Activated CD4-positive, alpha-beta memory T cell treated with anti-CD3 and anti-CD28 coated beads for 36 hours (primary cell): Measurements from ENCODE around the gene RMC1. TPM values are rescaled to one million over a fixed set of nuclear protein-coding genes. Genes with fewer than 3 reads are reported as not detected.

Experiments
- CTCF ChIA-PET: fragments of 350-600 bp; sonication (Branson Sonifier 250); formaldehyde crosslinking; loops from one replicate; lab custom pipeline; 2021; ENCODE audit warnings: antibody characterized with exemption, inconsistent platforms; lab: Charles Lee
- POLR2A ChIA-PET: fragments of 350-600 bp; sonication (Branson Sonifier 250); formaldehyde crosslinking; loops from one replicate; lab custom pipeline; 2021; ENCODE audit warnings: antibody characterized with exemption; lab: Charles Lee
- DNase-seq: peaks from one replicate; pipeline ENCODE4 v3.0.0-alpha.2; 2020
- H3K27ac Mint-ChIP-seq: one replicate; pipeline ENCODE4 v1.8.0; 2021; ENCODE audit warnings: mixed read lengths
- H3K27me3 Mint-ChIP-seq: one replicate; pipeline ENCODE4 v1.8.0; 2021; ENCODE audit warnings: mixed read lengths
- H3K36me3 Mint-ChIP-seq: one replicate; pipeline ENCODE4 v1.8.0; 2021; ENCODE audit warnings: mixed read lengths
- H3K4me1 Mint-ChIP-seq: one replicate; pipeline ENCODE4 v1.8.0; 2021; ENCODE audit warnings: low read depth, mixed read lengths
- H3K4me3 Mint-ChIP-seq: one replicate; pipeline ENCODE4 v1.8.0; 2021; ENCODE audit warnings: mild to moderate bottlenecking, mixed read lengths
- H3K9me3 Mint-ChIP-seq: one replicate; pipeline ENCODE4 v1.8.0; 2021; ENCODE audit warnings: mixed read lengths
- intact Hi-C: fragments of 100-400 bp; cut with micrococcal nuclease; formaldehyde crosslinking; loops from one replicate; pipeline ENCODE4 v1.15.1; 2023
- total RNA-seq, 2 experiments: library from RNA; stranded (reverse); gene quantifications; one replicate each; pipeline ENCODE4 v1.2.3, GENCODE V29; 2021

The RMC1 gene
- total RNA-seq, 2 experiments from 2014 or later, result 47.6 to 48.6 TPM

- Mint-ChIP-seq H3K27me3 (no peaks in the 10 kb centered on the region), H3K9me3 (no peaks in the 10 kb centered on the region), H3K27ac (no peak overlapping the region), H3K36me3 (peaks cover 65% of the 10 kb centered on the region), H3K4me1 (peaks cover 8% of the 10 kb centered on the region), H3K4me3 (no peak overlapping the region)
- POLR2A ChIA-PET, result no interaction called here
- CTCF ChIA-PET, result interaction anchor here (2.2 kb wide), 1 partner anchor 24 kb away, joined by 6 read pairs; no protein-coding TSS in a partner anchor
- no peak for DNase-seq
- intact Hi-C loops, result no loop called here
These were observed 18.6 kb downstream of the RMC1 start for GRCh38 chr18:23521907-23522306.

- Mint-ChIP-seq H3K4me3 (no peak overlapping the region), H3K27ac (peak overlapping the region; percentile 70), H3K9me3 (no peaks in the 10 kb centered on the region), H3K4me1 (peaks cover 8% of the 10 kb centered on the region), H3K36me3 (peaks cover 61% of the 10 kb centered on the region), H3K27me3 (no peaks in the 10 kb centered on the region)
- intact Hi-C loops, result no loop called here
- CTCF ChIA-PET, result interaction anchor here (1.2 to 2.2 kb wide), 2 partner anchors 11 to 25 kb away, joined by 4 to 6 read pairs; no protein-coding TSS in a partner anchor
- POLR2A ChIA-PET, result interaction anchor here (0.9 to 1.0 kb wide), 2 partner anchors 62 kb away, joined by 3 to 4 read pairs; partner anchors contain the start of gene NPC1
- DNase-seq, result no peak
These were observed 20.3 kb downstream of the RMC1 start for GRCh38 chr18:23523429-23524212.

GRCh38 chr18:23524213-23524707, 20.9 kb downstream of the RMC1 start:
- CTCF ChIA-PET, result interaction anchor here (2.2 kb wide), 1 partner anchor 26 kb away, joined by 6 read pairs; no protein-coding TSS in a partner anchor
- POLR2A ChIA-PET, result interaction anchor here (1.0 kb wide), 1 partner anchor 62 kb away, joined by 3 read pairs; the partner anchor contains the start of gene NPC1
- no peaks in the 10 kb centered on the region for H3K27me3 Mint-ChIP-seq
- H3K4me3 Mint-ChIP-seq, result no peak overlapping the region
- H3K36me3 Mint-ChIP-seq, result peaks cover 62% of the 10 kb centered on the region
- no peak overlapping the region for H3K27ac Mint-ChIP-seq
- intact Hi-C loops, result no loop called here
- no peaks in the 10 kb centered on the region for H3K9me3 Mint-ChIP-seq
- H3K4me1 Mint-ChIP-seq, result peaks cover 14% of the 10 kb centered on the region
- no peak for DNase-seq

GRCh38 chr18:23526501-23527063, 23.3 kb downstream of the RMC1 start:
- no peaks in the 10 kb centered on the region for H3K27me3 Mint-ChIP-seq
- no peak overlapping the region for H3K4me3 Mint-ChIP-seq
- intact Hi-C loops, result no loop called here
- no peak for DNase-seq
- no peak overlapping the region for H3K27ac Mint-ChIP-seq
- CTCF ChIA-PET, result interaction anchor here (0.9 to 1.5 kb wide), 3 partner anchors 10 to 12 kb away, joined by 3 to 4 read pairs (median 4); no protein-coding TSS in a partner anchor
- H3K9me3 Mint-ChIP-seq, result no peaks in the 10 kb centered on the region
- POLR2A ChIA-PET, result no interaction called here
- H3K4me1 Mint-ChIP-seq, result peaks cover 25% of the 10 kb centered on the region
- H3K36me3 Mint-ChIP-seq, result peaks cover 63% of the 10 kb centered on the region

GRCh38 chr18:23528580-23529472, 25.5 kb downstream of the RMC1 start:
- H3K4me1 Mint-ChIP-seq, result peaks cover 20% of the 10 kb centered on the region
- intact Hi-C loops, result loop anchor here (1.0 kb wide), 1 partner anchor 25 kb away; no protein-coding TSS in a partner anchor
- no peaks in the 10 kb centered on the region for H3K27me3 Mint-ChIP-seq
- no peak overlapping the region for H3K4me3 Mint-ChIP-seq
- no peaks in the 10 kb centered on the region for H3K9me3 Mint-ChIP-seq
- peak overlapping the region; percentile 74 for H3K27ac Mint-ChIP-seq
- no peak for DNase-seq
- ChIA-PET POLR2A (interaction anchor here (1.5 kb wide), 1 partner anchor 12 kb away, joined by 3 read pairs; no protein-coding TSS in a partner anchor), CTCF (interaction anchor here (1.5 kb wide), 1 partner anchor 13 kb away, joined by 5 read pairs; no protein-coding TSS in a partner anchor)
- peaks cover 60% of the 10 kb centered on the region for H3K36me3 Mint-ChIP-seq

GRCh38 chr18:23529604-23530003, 26.3 kb downstream of the RMC1 start:
- ChIA-PET POLR2A (interaction anchor here (1.5 kb wide), 1 partner anchor 11 kb away, joined by 3 read pairs; no protein-coding TSS in a partner anchor), CTCF (interaction anchor here (1.5 kb wide), 1 partner anchor 14 kb away, joined by 5 read pairs; no protein-coding TSS in a partner anchor)
- intact Hi-C loops, result loop anchor here (1.0 kb wide), 1 partner anchor 25 kb away; no protein-coding TSS in a partner anchor
- no peak overlapping the region for H3K4me3 Mint-ChIP-seq
- peaks cover 58% of the 10 kb centered on the region for H3K36me3 Mint-ChIP-seq
- no peak for DNase-seq
- H3K27me3 Mint-ChIP-seq, result no peaks in the 10 kb centered on the region
- no peaks in the 10 kb centered on the region for H3K9me3 Mint-ChIP-seq
- peaks cover 17% of the 10 kb centered on the region for H3K4me1 Mint-ChIP-seq
- H3K27ac Mint-ChIP-seq, result peak overlapping the region; percentile 74

GRCh38 chr18:23530195-23530594, 26.9 kb downstream of the RMC1 start:
- Mint-ChIP-seq H3K4me3 (no peak overlapping the region), H3K9me3 (no peaks in the 10 kb centered on the region), H3K4me1 (peaks cover 17% of the 10 kb centered on the region), H3K27ac (peak overlapping the region; percentile 74), H3K36me3 (peaks cover 58% of the 10 kb centered on the region), H3K27me3 (no peaks in the 10 kb centered on the region)
- DNase-seq, result no peak
- ChIA-PET CTCF (no interaction called here), POLR2A (interaction anchor here (1.5 kb wide), 1 partner anchor 11 kb away, joined by 3 read pairs; no protein-coding TSS in a partner anchor)
- intact Hi-C loops, result no loop called here

GRCh38 chr18:23531912-23532311, 28.6 kb downstream of the RMC1 start:
- intact Hi-C loops, result no loop called here

GRCh38 chr18:23532848-23533247, 29.5 kb downstream of the RMC1 start:
- no peak for DNase-seq
- Mint-ChIP-seq H3K9me3 (no peaks in the 10 kb centered on the region), H3K36me3 (peaks cover 67% of the 10 kb centered on the region), H3K27me3 (no peaks in the 10 kb centered on the region), H3K4me1 (peaks cover 17% of the 10 kb centered on the region), H3K27ac (no peak overlapping the region), H3K4me3 (no peak overlapping the region)
- CTCF ChIA-PET, result interaction anchor here (0.6 to 2.0 kb wide), 2 partner anchors 17 to 48 kb away, joined by 3 to 6 read pairs; no protein-coding TSS in a partner anchor
- intact Hi-C loops, result no loop called here
- POLR2A ChIA-PET, result no interaction called here

More at GRCh38 chr18:23531912-23532311, 28.6 kb downstream of the RMC1 start:
- no peak for DNase-seq
- Mint-ChIP-seq H3K36me3 (peaks cover 61% of the 10 kb centered on the region), H3K4me1 (peaks cover 17% of the 10 kb centered on the region), H3K27me3 (no peaks in the 10 kb centered on the region), H3K27ac (peak overlapping the region; percentile 56), H3K4me3 (no peak overlapping the region), H3K9me3 (no peaks in the 10 kb centered on the region)
- ChIA-PET CTCF (interaction anchor here (2.0 kb wide), 1 partner anchor 16 kb away, joined by 6 read pairs; no protein-coding TSS in a partner anchor), POLR2A (no interaction called here)

- peaks cover 11% of the 10 kb centered on the region for H3K4me1 Mint-ChIP-seq
- DNase-seq, result no peak
- POLR2A ChIA-PET, result no interaction called here
- no peak overlapping the region for H3K4me3 Mint-ChIP-seq
- H3K27me3 Mint-ChIP-seq, result no peaks in the 10 kb centered on the region
- CTCF ChIA-PET, result interaction anchor here (1.3 kb wide), 1 partner anchor 36 kb away, joined by 3 read pairs; no protein-coding TSS in a partner anchor
- H3K27ac Mint-ChIP-seq, result no peak overlapping the region
- intact Hi-C loops, result no loop called here
- peaks cover 69% of the 10 kb centered on the region for H3K36me3 Mint-ChIP-seq
- no peaks in the 10 kb centered on the region for H3K9me3 Mint-ChIP-seq
These were observed 31.0 kb downstream of the RMC1 start for GRCh38 chr18:23534276-23534675.

- Mint-ChIP-seq H3K9me3 (no peaks in the 10 kb centered on the region), H3K27ac (no peak overlapping the region), H3K36me3 (peaks cover 66% of the 10 kb centered on the region), H3K4me1 (peaks cover 17% of the 10 kb centered on the region), H3K27me3 (no peaks in the 10 kb centered on the region), H3K4me3 (no peak overlapping the region)
- ChIA-PET CTCF (no interaction called here), POLR2A (no interaction called here)
- no peak for DNase-seq
- intact Hi-C loops, result no loop called here
These were observed 32.9 kb downstream of the RMC1 start for GRCh38 chr18:23536204-23536603.
